ENCODE data around the gene TMEM175. TPM values are rescaled to one million over a fixed set of nuclear protein-coding genes. Genes with fewer than 3 reads are reported as not detected.

TMEM175 gene
- total RNA-seq, result 10 to 100 TPM; 15.3 to 16.4 TPM
- long read RNA-seq, donor 1, partial matches to known transcripts, result 1 of 9 reads
- long read RNA-seq, donor 1, other reads (novel, unspliced or antisense), result 4 of 9 reads
- long read RNA-seq, donor 2, transcript TMEM175-212 (9 exons, 1,399 nt), result minor isoform, 16 of 87 reads
- long read RNA-seq, donor 2, transcript TMEM175-201 (11 exons, 1,860 nt), result major isoform, 26 of 87 reads
- long read RNA-seq, donor 2, partial matches to known transcripts, result 10 of 87 reads
- long read RNA-seq, donor 2, other reads (novel, unspliced or antisense), result 29 of 87 reads

GRCh38 chr4:931960-932712 lies at the start of gene TMEM175, which contains the start of gene GAK:
TMEM175 (plus strand) TSS chr4:932460; CDS start chr4:947740, 15,280 bp downstream.
GAK (minus strand) TSS chr4:932316; CDS start chr4:932187, 129 bp downstream.
- intact Hi-C loops (cut with DNase I), result no loop called here
- peak; percentile 99 for DNase-seq (ENCODE audit: low spot score)

GRCh38 chr4:882646-883045 lies 49.6 kb upstream of the TMEM175 start:
- no peak for DNase-seq (ENCODE audit: low spot score)
- intact Hi-C loops (cut with DNase I), result no loop called here

GRCh38 chr4:883377-884095 lies 48.7 kb upstream of the TMEM175 start:
- no peak for DNase-seq (ENCODE audit: low spot score)
- intact Hi-C loops (cut with DNase I), result no loop called here

GRCh38 chr4:884259-884658 lies 48.0 kb upstream of the TMEM175 start:
- DNase-seq (ENCODE audit: low spot score), result no peak
- intact Hi-C loops (cut with DNase I), result no loop called here

GRCh38 chr4:884896-885295 lies 47.4 kb upstream of the TMEM175 start:
- DNase-seq (ENCODE audit: low spot score), result no peak
- intact Hi-C loops (cut with DNase I), result no loop called here

- DNase-seq (ENCODE audit: low spot score), result no peak
- intact Hi-C loops (cut with DNase I), result no loop called here
Measured at GRCh38 chr4:885353-885752, 46.9 kb upstream of the TMEM175 start.

- no peak for DNase-seq (ENCODE audit: low spot score)
- intact Hi-C loops (cut with DNase I), result no loop called here
Measured at GRCh38 chr4:886244-886643, 46.0 kb upstream of the TMEM175 start.

GRCh38 chr4:887034-887763 lies 45.1 kb upstream of the TMEM175 start:
- DNase-seq (ENCODE audit: low spot score), result no peak
- intact Hi-C loops (cut with DNase I), result no loop called here

GRCh38 chr4:888029-888428 lies 44.2 kb upstream of the TMEM175 start:
- intact Hi-C loops (cut with DNase I), result no loop called here
- DNase-seq (ENCODE audit: low spot score), result no peak

GRCh38 chr4:889516-889915 lies 42.7 kb upstream of the TMEM175 start:
- intact Hi-C loops (cut with DNase I), result no loop called here
- no peak for DNase-seq (ENCODE audit: low spot score)

- no peak for DNase-seq (ENCODE audit: low spot score)
- intact Hi-C loops (cut with DNase I), result no loop called here
Measured at GRCh38 chr4:890036-890695, 42.1 kb upstream of the TMEM175 start.

GRCh38 chr4:891747-892146 lies 40.5 kb upstream of the TMEM175 start:
- DNase-seq (ENCODE audit: low spot score), result no peak
- intact Hi-C loops (cut with DNase I), result loop anchor here in 1 of 2 donors (1.0 kb wide), 1 partner anchor 53 kb away; no protein-coding TSS in a partner anchor

GRCh38 chr4:892780-893179 lies 39.5 kb upstream of the TMEM175 start:
- DNase-seq (ENCODE audit: low spot score), result no peak
- intact Hi-C loops (cut with DNase I), result loop anchor here in 1 of 2 donors (1.0 kb wide), 1 partner anchor 52 kb away; no protein-coding TSS in a partner anchor

- DNase-seq (ENCODE audit: low spot score), result no peak
- intact Hi-C loops (cut with DNase I), result no loop called here
Measured at GRCh38 chr4:893276-893994, 38.8 kb upstream of the TMEM175 start.

- DNase-seq (ENCODE audit: low spot score), result no peak
- intact Hi-C loops (cut with DNase I), result no loop called here
Measured at GRCh38 chr4:893995-894705, 38.1 kb upstream of the TMEM175 start.

- intact Hi-C loops (cut with DNase I), result no loop called here
- no peak for DNase-seq (ENCODE audit: low spot score)
Measured at GRCh38 chr4:895596-895995, 36.7 kb upstream of the TMEM175 start.

- intact Hi-C loops (cut with DNase I), result no loop called here
- no peak for DNase-seq (ENCODE audit: low spot score)
Measured at GRCh38 chr4:896216-896615, 36.0 kb upstream of the TMEM175 start.

GRCh38 chr4:896630-897029 lies 35.6 kb upstream of the TMEM175 start:
- no peak for DNase-seq (ENCODE audit: low spot score)
- intact Hi-C loops (cut with DNase I), result no loop called here
